CMK (cell line): ENCODE results near the gene SMO.

Experiments
- DNase-seq: peaks from one replicate; pipeline ENCODE4 v3.0.0-alpha.2; 2010; ENCODE audit warnings: low read depth

The SMO gene

DNA sequence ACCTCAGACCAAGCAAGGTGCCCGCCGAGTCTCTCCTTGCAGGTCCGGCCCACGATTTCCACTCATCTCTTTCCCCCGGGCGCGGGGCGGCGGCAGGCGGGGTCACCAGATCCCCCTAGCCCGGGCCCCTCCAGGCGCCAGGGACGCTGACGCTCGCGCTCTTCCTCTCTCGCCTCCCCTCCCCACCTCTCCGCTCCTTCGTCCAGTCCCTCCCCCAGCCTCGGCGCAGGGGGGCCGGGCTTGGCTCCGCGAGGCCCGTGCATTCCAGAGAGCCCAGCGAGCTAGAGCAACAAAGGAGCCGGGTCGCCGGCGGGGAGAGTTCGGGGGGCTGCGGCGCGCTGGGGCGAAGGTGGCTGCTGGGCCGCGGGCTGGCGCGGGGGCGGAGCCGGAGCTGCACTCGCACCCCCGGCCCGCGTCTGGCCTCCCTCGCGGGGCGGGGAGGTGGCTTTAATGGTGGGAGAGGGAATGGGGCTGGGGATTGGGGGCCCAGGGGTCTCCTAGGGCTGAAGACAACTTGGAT lies at the start of gene SMO:
Gene SMO, plus strand, starts transcription at position 262 of the 520 bp plus-strand sequence. CDS start 519 bp downstream, outside the sequence.
- DNase-seq = no peak

DNA sequence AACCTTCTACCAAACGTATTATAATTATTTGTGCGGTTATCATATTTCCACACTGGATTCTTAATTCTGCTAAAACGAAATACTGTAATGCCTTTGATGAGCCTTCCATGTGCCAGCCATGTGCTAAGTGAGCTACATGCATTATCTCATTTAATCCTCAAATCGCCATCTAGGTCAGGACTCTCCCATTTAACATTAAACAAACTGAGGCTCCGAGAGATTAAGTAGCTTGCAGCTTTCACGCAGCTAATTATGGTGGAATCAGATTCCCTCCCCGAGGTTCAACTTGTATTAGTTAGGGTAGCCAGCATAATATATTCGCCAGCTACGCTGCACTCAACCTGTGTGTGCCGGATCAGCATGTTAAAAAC lies 44.7 kb upstream of the SMO start:
- DNase-seq = no peak

DNA sequence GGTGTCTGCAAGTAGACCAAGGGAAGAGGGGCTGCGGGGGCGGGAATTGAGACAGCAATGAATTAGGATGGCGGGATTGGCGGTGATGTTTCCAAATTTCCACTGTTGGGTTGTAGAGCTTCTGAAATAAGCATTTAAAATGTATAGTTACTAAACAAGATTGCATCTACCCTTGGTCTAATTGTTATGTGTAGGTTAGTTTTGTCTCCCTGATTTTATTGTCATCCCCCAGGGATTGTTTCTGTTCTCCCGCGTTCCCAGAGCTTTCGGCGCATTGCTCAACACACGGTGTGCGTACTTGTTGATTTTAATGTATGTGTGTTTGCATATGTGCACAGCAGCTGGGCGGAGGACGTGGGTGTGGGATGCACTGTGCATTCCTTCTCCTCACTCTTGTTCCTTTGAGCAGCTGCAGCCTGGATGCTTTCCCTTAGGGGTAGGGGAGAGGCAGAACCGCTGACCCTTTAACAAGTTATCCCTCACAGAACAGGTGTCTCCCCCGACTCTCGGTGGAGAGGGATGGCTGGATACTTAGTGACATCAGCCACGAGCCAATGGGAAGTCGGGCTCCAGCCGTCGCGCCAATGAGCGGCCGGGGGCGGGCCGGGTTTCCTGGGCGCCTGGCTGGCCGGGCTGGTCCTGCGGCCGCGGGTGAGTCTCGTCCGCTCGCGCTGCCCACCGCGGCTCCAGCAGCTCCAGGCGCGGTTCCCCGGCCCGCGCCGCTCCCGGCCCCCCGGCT lies 44.2 kb upstream of the SMO start, which contains the start of gene TSPAN33:
Gene TSPAN33, plus strand, starts transcription at position 613 of the 739 bp plus-strand sequence. CDS start 274 bp downstream, outside the sequence.
- DNase-seq = no peak

DNA sequence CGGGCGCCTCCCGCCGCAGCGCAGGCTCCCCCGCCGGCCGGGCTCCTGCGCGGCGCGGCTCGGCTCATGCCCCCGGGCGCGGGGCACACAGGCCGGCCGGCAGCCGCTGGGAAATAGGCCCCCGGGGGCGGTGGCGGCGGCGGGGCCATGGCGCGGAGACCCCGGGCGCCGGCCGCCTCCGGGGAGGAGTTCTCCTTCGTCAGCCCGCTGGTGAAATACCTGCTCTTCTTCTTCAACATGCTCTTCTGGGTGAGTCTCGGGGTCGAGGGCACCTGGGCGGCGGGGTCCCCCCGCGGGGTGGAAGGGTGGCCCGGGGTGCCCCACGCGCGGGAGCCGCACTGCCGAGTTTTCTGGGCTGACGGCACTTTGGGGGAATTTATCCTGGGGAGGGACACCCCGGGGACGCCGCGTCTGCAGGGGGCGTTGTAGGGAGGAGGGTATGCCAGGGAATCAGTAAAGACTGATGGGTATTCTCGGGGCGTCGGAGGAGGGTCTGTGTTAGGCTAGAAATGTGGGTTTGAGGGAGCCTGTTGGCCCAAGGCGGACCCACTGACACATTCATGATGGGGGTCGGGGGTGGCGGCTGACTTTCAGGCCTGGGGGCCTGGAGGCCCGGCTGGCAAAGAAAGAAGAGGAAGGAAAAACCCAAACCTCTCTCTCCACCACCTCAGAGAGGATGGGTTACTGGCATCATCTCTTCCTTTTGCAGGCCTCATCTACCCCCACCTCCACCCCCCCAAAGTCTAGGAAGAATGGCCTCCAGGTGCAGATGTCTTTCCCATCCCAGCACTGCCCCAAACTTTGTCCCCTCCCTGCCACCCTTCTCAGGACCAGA lies 43.4 kb upstream of the SMO start:
- no peak for DNase-seq

DNA sequence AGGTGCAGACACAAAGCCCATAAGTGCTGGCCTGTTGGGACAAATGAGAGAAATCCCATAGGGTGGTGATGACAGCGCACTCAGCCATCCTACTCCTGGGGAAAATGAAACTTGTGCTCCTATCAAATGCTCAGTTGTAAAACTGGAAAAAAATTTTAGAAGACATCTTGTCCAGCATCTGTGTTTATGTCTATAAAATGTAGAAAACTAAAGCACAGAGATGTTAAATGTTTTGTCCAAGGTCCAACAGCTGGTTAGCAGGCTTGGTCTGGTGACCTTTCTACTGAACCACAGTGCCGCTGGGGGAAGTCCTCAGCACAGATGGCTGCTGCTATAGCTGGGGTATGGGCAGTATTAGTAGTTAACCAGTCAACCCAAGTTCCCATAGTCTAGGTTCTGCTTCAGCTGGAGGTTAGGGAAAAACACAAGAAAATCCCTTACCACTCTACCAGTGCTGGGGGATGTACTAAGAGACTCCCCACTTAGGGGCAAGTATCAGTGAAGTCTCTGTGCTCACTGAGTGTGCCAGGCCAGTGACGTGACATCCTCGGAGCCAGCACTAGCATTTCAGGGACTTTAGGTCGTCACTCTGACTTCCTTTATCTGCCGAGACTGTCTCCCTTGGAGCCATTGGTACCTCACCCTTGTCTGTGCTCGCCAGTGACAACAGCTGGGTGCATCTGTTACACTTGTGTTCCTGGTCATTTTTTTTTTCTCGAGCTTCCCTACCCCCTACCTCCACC lies 42.0 kb upstream of the SMO start:
- no peak for DNase-seq

DNA sequence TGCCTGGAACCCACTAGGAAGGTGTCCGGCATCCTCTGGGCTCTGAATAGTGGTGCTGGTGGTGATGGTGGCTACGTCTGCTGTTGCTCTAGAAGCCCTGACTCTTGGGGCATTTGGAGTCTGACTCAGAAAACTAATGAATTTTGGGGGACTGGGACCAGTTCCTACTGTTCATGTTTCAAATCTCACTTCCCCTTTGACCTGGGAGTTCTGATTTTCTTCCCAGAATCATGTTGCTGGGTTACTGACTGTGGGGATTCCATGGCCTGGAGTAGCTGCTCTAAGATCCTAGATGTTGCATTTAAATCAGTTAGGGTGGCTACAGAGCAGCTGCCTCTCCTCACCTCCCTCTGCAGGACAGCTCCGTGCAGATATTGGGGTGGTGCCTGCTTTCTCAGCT lies 40.7 kb upstream of the SMO start:
- no peak for DNase-seq

DNA sequence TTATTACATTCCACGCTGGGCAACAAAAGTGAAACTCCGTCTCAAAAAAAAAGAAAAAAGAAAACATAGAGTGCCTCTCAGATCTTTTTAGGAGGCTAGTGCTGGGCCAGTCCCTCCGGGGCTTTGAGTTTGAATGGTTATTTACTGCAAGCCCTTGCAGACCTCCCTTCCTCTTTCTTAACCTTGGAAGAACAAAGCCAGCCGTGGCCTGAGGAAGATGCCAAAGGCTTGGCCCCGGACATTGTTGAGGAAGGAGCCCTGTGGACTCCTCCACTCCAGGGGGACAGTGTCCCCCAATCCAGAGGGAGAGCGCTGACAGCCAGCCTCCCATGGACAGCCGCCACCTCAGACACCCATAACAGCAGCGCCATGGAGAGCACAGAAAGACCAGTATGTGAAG lies 38.9 kb upstream of the SMO start:
- no peak for DNase-seq

DNA sequence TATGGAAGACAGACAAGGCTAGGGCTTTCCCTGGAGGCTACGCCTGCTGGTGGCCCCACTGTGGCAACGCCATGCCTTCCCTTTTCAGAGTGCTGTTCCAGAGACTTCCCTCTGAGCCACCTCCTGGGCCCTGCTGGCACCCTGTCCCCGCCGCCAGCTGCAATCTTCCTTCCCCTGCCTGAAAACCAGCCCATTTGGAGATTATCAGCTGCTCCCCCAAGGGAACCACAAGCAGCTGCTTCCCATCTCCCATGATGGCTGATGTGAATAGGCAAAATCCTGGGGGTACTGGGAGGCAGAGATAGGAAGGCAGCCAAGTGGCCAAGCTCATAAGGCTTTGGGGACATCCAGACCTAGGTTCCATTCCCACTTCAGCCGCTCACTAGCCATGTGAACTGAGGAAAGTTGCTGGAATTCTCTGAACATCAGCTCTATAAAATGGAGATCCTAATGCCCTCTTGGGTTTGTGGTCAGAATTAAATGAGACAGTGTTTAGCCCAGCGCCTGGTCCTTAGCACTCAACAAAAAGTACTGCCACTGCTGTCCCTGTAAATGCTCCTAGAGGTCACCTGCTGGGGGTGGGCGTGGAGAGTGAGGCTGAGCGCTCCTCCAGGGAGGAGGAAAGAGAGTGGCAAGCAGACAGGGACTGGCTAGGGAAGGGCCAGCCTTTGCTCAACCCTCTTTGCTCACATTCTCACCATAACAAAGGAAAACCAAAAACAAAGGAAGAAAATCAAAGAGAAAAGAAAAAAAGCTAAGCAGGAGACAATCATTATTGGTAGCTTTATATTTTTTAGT lies 38.0 kb upstream of the SMO start:
- peak; percentile 73 for DNase-seq

DNA sequence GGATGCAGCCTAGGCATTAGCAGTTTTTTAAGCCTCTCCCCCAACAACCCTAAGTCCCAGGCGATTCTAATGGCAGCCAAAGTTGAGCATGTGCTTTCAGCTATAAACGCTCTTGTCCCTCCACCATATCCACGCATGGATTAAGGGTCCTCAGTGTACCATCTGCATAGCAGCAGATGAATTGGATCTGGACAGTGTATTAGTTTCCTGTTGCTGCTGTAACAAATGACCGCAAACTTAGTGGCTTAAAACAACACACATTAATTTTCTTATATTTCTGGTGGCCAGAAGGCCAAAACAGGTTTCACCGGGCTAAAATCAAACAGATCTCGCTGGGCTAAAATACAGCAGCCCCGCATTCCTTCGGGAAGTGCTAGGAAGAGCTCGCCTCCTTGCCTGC lies 30.8 kb upstream of the SMO start:
- no peak for DNase-seq

DNA sequence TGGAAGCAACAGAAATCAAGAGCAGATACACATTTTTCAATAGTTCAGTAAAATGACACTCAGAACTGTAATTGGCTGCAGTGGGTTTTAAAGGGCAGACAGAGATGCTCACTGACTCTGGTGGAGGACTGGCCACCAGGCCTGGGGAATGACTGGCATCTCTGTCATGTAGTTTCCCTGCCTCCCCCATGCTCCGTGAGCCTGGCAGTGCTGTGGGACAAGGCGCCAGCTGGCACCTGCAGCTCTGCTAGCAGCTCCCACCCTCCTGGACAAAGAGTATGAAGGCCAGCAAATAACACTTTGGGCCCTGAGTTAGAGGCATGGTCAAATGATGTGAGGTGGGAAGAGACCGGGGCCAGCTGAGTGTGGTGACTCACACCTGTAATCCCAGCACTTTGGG lies 28.9 kb upstream of the SMO start:
- DNase-seq = no peak

DNA sequence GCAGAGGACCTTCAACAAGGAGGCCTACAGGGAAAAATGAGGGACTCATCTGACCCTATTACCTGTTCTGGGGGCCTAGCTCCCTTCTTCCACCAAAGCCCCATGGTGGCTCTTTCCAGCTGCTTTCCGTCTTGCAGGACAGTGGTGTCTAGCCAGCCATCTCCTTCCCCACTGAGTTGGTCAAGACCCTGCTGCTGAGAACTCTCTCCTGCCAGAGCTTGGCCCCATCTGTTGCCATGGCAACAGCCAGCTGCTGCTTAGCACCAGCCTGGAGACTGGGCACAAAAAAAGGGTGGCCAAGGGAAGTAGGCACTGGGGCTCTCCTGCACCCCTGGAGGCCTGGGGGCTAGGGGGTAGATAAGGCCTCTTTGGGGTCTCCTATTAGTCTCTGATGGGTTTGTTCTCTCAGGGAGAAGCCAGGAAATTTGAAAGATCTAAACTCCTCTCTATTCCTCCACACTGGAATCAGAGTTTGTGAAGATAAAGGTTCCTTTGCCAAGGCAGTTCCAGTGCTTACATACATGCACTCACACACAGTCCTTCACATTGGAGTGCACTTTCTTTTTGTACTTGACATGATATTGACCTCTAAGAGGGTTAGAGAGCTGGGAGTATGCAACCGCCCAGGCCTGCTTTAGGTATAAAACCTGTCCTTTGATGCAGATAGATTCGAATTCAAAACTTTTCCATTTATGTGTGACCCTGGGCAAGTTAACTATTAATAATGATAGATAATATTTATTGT lies 28.1 kb upstream of the SMO start:
- DNase-seq = no peak

DNA sequence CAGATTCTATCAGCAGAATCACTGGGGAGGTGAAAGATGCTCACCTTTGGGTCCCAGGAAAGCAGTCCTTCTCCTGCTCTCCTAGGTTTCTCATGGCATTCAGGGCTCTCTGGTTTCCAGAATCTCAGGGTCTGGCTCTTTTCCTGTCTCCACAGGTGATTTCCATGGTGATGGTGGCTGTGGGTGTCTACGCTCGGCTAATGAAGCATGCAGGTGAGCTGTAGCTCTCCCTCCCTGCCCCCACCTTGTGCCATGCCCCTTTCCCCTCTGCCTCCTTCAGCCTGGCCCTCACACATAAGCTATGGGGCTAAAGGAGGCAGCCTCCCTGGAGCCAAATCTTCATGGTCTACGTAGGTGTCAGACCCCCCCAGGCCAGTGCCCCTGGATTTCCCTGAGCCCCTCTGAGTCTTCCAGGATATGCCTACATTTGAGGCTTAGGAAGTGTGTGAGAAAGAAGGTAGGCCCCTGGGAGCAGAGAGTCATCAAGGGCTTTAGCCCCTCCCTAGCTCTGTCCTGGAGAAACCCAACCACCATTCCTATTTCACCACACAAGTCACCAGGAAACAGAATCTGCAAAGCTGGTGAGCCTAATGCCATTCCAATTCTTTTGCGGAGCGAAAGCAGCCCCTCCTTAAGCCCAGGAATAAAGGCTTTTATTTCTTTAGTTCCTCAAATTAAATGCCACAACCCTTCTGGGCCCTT lies 26.8 kb upstream of the SMO start:
- no peak for DNase-seq

DNA sequence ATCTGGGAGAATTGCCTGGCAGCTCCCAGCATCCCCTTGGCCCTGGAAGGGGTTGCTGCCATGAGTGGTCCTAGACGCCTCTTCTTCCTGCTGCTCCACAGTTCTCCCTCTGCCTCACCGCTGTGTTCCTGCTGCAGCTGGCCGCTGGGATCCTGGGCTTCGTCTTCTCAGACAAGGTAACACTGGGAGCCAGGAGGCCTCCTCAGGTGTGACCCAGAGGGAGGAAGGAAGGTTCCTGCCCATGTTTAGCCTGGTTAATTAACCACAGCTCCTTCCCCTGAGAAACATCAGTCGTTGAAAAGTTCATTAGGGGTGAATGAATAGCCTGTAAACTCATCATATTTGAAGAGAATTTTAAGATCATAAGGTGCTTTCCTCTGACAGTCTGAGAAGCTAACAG lies 25.7 kb upstream of the SMO start:
- no peak for DNase-seq

DNA sequence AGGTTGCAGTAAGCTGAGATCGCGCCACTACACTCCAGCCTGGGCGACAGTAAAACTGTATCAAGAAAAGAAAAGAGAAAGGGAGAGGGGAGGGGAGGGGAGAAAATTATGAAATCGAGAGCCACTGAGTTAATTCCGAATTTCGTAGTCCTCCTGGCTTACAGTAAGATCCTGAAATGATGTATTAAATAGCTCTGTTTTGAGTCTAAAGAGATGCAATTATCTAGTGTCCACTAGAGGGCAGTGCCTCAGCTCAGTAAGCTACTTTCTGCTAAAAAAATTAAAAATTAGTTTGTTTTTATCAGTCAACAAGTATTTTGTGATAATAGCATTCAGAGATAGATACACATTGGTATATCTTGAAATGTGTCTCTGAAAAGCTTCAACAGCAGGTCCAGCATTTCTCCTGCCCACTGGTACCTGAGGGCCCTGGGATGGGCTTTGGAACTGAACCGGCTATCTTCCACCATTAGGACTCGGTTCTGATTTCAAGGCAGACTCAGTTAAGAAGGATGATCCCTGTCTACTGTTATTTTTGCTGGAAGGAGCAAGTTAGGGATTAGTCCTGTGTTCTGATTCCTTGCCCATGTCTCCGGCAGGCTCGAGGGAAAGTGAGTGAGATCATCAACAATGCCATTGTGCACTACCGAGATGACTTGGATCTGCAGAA lies 24.4 kb upstream of the SMO start:
- peak; percentile 40 for DNase-seq

DNA sequence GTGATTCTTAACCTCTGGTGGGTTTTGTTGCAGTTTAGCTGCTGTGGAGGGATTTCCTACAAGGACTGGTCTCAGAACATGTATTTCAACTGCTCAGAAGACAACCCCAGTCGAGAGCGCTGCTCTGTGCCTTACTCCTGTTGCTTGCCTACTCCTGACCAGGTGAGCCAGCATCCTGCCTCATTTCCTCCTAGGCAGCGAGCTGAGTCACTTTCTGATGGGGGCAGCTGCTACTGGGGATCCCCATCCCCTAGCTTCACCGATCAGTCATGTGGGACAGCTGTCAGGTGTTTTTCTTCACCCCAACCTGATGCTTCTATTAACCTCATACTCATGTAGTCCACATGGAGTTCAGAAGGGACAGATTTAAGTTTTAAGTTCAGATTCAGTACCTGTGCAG lies 21.7 kb upstream of the SMO start:
- no peak for DNase-seq

DNA sequence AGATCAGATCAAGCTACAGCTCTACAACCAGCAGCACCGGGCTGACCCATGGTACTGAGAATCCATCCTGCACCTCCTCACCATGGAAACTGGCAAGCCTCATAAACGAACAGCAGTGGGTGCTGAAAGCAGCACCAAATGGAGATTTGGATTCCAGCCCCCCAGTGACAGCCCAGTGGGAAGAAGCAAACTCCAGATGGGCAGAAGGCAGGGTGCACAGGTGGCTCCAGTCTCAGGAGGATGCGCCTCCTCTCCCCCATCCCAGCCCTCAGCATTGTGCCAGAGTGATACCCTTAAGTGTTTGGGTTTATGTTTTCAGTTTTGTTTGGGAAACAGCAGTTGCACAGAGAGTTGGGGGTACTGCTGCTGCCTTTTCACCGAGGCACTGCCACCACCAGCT lies 20.6 kb upstream of the SMO start:
- no peak for DNase-seq

DNA sequence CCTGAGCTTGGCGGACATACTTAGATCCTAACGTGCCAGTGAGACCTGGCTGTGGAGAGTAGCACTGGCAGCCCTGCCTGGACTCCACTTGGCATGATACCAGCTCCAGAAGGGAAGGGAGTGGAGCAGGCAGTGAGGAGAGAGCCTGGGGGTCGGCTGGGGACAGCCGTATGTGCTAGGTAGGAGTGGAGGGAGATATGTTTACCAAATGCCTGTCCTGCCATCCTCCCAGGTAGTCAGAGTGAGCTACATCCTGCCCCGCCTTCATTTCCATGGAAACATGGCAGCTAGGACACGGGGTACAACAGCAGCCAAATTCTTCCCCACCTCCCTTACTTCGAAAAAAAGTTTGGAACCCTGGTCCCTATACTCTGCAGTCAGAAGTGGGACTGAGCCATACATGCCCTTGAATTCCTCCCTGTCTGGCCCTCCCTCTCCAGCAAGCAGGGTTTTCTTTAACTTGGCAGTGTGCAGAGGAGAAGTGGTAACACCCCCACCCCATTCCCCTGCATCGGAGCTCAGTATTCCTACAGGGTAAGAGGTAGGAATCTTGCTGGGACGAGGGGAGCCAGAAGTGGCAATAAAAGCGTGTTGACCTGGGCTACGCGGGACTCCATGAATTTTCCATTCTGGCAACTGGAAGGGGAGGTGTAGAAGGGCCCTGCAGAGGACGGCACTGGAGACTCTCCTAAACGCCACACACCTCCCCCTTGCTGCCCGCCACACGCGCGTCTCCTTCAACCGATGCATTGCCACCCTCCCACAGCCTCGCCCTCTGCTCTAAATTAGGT lies 20.0 kb upstream of the SMO start:
- DNase-seq = no peak

DNA sequence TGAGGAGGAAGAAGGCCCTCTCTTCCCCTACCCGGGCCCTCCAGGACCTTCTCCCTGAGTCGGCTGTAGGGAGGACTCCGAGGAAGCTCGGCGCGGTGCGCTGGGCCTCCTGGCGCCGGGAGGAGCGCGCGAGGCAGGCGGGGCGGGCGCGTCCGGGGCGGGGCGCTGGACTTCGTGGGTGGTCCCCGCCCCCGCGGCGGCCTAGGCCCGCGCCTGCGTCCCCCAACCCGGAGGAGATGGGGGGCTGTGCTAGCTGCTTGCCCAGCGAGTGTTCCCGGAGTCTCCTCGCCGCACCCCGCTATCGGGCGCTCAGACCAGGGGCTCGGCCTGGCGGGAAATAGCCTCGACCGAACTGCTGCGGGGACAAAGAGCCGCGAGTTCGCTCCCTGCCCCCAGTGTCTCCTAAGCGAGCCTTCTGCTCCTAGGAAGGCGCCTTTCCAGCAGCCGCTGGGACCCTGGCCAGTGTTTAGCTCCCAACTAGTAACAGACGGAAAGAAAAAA lies 19.2 kb upstream of the SMO start:
- DNase-seq = peak; percentile 24
